HG03354 (cell line): ENCODE measurements around the gene SHANK3.
"Not testable (repeated sequence)": the region's sequence is repeated elsewhere in the genome, so short reads cannot be mapped to it uniquely, and the experiment has no call there.

Source experiments
- ATAC-seq: cut with Tn5 transposase; IDR thresholded peaks from one replicate; pipeline ENCODE4 v1.9.1; 2021; ENCODE audit warnings: mild to moderate bottlenecking; ENCODE audit not compliant: unreplicated experiment, poor library complexity, severe bottlenecking

Gene SHANK3

DNA sequence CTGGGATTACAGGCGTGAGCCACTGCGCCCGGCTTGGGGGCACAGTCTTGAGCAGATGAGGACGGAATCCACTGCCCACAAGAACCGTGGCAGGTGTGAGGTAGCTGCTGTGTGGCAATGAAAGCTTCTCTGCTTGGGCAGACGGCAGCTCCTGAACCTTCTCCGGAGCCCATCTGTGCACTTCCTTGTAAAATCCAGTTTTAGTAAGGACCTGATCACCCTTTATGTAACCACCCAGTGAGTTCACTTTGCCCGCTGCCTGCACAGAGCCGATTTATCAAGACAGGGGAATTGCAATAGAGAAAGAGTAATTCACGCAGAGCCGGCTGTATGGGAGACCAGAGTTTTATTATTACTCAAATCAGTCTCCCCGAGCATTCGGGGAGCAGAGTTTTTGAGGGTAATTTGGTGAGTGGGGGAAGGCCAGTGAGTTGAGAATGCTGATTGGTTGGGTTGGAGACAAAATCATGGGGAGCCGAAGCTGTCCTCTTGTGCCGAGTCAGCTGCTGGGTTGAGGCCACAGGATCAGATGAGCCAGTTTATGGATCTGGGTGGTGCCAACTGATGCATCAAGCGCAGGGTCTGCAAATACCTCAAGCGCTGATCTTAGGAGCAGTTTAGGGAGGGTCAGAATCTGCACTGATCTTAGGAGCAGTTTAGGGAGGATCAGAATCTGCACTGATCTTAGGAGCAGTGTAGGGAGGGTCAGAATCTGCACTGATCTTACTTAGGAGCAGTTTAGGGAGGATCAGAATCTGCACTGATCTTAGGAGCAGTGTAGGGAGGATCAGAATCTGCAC lies 29.4 kb upstream of the SHANK3 start:
- not testable (repeated sequence) for ATAC-seq

DNA sequence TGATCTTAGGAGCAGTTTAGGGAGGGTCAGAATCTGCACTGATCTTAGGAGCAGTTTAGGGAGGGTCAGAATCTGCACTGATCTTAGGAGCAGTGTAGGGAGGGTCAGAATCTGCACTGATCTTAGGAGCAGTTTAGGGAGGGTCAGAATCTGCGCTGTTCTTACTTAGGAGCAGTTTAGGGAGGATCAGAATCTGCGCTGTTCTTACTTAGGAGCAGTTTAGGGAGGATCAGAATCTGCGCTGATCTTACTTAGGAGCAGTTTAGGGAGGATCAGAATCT lies 28.9 kb upstream of the SHANK3 start:
- ATAC-seq: not testable (repeated sequence)

DNA sequence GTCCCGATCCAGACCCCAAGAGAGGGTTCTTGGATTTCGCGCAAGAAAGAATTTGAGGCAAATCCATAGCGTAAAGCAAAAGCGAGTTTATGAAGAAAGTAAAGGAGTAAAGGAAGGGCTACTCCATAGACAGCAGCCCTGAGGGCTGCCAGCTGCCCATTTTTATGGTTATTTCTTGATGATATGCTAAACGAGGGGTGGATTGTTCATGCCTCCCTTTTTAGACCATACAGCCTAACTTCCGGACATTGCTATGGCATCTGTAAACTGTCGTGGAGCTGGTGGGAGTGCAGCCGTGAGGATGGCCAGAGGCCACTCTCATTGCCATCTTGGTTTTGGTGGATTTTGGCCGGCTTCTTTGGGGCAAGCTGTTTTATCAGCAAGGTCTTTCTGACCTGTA lies 19.4 kb upstream of the SHANK3 start:
- ATAC-seq: no peak

DNA sequence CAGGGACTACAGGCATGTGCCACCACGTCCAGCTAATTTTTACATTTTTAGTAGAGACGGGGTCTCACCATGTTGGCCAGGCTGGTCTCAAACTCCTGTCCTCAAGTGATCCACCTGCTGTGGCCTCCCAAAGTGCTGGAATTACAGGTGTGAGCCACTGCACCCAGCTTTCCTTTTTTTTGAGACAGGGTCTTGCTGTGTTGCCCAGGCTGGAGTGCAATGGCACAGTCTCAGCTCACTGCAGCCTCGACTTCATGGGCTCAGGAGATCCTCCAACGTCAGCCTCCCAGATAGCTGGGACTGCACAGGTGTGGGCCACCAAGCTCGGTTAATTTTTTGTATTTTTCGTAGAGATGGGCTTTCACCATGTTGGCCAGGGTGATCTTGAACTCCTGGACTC lies 18.0 kb upstream of the SHANK3 start:
- ATAC-seq: not testable (repeated sequence)

DNA sequence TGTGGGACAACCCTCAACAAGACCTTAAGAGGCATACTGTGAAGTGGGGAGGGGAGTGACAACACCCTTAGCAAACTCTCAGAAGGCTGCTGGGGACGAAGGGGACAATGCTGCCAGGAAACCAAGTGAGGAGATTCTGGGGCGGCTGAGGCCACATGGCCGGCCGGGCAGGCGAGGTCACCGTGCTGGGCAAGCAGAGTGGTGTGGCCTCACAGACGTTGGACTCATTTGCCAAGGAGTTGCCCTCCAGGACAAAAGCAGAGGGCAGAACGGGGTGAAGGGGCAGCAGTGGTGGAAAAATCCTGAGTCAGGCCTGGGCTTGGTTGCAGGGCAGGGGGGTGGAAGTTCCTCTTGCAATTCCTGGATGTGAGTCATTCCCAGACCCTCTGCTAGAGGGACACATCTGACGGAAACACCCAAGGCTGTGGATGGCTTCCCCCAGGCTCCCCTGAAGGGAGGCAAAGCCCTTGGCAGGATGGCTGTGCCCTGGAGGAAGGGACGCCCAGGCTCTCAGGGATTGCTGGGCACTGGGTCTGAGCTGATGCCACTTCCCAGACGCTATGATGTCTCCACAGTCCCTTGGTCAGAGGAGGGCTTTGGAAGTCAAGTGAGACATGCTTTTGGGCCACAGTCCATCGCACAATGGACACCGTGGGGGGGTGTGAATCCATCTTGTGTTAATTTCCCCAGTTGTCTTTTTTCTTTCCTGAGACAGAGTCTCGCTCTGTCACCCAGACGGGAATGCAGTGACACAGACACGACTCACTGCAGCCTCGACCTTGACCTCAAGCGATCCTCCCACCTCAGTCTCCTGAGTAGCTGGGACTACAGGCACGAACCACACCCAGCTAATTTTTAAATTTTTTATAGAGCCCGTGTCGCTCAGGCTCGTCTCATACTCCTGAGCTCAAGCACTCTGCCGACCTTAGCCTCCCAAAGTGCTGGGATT lies 16.2 kb upstream of the SHANK3 start:
- ATAC-seq: no peak

DNA sequence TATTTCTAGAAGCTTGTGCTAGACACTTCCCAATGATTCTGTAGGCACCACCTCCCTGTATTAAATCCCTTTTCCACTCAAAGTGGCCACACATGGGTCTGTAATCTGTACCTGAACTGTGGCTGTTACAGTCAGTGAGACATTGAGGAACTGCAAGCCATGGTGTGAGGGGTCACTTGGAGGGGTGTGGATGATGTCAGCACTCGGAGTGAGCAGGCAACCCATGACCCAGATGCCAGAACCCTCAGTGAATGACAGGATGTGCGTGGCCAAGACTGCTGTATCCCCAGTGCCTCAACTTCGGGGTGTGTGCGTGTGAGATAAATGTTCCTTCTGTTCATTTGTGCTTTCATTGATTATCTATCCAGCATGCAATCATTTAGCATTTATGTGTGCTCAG lies 14.7 kb upstream of the SHANK3 start:
- no peak for ATAC-seq

DNA sequence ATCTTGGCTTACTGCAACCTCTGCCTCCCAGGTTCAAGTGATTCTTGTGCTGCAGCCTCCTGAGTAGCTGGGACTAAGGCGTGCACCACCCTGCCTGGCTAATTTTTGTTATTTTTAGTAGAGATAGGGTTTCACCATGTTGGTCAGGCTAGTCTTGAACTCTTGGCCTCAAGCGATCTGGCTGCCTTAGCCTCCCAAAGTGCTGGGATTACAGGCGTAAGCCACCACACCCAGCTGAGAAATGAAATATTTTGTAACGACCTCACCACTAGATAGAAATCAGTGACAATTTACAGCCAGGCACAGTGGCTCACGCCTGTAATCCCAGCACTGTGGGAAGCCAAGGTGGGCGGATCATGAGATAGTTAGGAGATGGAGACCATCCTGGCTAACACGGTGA lies 12.9 kb upstream of the SHANK3 start:
- not testable (repeated sequence) for ATAC-seq

DNA sequence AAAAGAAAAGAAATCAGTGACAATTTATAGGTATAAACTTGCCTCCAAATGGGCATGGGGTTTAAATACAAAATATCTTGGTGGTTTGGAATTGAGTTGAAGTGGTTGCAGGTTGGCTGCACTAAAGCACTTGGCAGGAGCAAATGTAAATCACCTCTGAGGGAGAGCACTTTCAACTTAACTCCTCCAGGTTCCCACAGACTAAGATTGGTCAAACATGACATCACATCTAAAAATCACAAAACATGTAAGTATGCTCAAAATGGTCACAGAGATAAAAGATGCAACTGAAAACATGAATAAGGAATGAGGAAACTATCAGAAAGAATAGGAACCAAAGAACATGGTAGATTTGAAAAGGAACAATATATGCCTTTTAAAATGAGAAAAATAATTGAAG lies 12.3 kb upstream of the SHANK3 start:
- ATAC-seq: no peak

DNA sequence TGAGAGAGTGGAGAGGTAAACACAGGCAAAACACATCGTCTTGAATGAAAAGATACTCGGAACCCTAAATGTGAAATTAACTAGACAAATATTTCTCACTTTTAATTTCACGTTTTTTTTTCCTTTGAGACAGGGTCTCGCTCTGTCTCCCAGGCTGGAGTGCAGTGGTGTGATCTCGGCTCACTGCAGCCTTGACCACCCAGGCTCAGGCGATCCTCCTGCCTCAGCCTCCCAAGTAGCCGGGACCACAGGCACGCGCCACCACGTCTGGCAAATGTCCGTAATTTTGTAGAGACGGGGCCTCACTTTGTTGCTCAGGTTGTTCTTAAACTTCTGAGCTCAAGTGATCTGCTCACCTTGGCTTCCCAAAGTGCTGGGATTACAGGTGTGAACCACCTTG lies 7.4 kb upstream of the SHANK3 start:
- no peak for ATAC-seq

DNA sequence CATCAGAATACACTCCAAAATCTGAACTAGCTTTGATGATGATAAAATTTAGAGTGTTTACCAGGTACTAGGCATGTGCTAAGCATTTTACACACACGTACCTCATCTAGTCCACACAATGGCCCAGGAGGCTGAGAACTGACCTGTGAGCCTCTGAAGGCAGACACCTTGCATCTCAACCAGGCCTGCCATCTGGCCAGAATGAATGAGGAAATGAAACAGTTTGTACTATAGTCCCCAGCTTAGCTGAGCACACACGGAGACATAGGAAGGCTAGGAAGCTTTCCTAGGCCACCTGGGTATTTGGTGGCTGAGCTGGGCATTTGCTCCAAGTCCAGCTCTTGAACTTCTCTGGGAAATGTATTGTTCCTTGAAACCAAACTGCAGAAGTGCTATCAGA lies 6.9 kb upstream of the SHANK3 start:
- no peak for ATAC-seq

DNA sequence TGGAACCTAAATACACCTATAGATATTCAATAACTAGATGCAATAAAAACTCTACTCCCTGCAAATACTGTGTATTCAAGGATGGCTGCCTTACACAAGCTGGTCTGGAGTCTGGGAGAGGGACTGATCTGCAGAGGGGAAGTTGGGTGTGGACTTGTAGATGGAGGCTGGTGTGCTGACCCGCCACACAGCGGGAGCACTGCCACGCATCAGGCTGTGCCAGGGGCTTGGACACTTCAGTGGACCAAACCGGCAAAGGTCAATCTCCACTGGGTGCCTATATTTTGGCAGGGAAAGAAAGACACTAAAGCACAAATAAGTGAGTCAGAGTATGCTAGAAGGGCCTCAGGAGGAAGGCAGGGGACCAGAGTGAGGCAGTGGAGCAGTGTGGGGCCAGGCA lies 2.1 kb upstream of the SHANK3 start:
- no peak for ATAC-seq

DNA sequence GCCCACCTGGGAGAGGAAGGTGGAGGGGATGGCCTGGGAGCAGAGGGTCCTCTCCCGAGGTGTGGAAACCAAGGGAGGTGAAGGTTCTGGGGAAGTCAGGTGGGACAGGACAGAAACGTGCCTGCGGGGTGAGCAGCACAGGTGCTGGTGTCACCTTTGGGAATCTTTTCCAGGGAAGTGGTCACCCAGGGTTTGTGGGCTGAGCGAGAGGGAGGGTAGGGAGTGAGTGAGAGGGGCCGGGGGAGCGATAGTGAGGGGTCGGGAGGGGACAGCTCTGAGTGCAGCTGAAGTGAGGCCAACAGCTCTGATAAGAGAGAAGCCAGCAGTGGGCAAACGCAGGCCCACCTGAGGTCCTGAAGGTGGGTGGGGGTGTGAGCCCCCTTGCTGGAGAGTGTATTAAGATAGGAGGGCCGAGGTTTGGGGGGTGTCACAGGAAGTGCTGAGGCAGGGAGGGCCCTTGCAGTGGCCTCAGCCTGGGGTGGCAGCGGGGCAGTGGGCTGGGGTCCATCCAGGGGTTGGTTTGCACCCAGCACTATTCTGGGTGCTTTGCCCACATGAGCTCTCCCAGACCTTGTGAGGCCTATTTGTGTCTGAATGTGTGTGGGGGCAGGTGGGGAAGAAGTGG lies 1.6 kb upstream of the SHANK3 start:
- no peak for ATAC-seq

DNA sequence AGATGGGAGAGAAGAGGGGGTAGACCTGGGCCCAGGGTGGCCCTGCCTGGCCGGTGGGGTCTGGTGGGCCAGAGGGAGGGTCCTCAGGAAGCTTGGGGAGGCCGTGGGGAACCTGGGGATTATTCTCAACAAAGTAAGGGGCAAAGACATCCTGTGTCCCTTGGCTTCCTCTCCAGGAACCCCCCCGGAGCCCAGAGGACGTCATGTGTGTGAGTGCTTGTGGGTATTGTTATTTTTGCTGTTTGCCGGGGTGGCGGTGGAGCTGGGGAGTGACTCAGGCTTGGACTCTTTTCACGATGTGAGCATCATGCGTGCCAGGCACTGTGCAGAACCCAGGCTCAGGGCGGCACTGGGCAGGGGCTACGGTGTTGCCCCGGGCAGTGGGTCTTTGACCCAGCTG lies 982 bp upstream of the SHANK3 start:
- ATAC-seq: no peak

DNA sequence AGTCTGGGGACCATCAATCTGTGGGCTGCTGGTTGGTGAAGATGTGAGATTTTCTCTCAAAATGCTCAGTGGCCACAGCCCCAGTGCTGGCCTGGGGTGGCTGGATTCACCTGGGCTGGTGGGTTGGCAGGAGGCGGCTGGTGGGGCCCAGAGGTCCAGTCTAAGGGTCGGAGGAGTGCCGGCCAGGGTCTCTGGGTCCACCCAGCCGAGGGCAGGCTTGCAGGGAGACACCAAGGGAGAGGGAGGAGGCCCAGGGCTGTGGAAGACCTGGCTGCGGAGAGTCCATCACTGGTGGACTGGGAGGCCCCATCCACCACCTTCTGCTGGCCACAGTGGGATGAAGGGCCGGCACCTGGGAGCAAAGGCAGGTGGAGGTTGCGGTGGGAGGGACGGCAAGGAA lies 582 bp upstream of the SHANK3 start:
- no peak for ATAC-seq

DNA sequence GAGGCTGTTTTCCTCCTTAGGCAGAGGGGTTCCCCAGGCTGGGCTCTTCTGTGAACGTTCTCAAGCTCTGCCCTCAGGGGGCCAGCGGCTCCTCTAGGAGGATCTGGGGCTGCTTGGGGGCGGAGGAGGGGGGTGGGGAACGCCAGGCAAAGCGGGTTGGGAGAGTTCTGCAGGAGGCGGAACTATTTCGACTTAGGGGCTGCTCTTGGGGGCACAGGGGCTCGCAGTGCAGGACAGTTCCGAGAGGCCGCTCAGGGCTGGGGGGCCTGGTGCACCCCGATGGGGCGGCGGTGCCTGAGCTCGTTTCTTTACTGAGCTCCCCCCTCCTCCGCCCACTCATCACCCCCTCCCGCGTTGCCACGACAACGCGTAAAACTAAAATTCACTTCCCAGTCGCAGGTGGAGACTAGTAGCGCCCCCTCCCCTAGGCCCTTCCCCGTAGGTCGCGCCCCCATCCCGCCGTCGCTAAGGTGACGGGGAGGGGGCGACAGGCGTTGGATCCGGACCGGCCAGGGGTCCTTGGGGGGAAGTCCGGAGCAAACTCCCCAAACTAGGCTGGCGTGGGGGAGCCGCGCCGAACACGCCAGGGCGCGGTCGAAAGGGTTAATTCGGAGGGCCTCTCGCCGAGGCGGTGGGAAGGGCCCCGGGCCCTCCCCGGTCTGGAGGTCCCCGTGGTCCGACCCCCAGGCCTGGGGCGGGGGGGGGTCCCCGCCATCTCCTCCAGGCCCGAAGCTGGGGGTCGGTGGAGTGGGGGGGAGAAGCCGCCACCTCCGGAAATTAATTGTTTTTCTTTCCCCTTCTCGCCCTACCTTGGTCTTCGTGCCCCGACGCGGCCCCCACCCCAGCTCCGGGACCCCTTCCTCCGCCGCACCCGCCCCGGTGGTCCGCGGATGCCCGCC lies 857 bp downstream of the SHANK3 start:
- no peak for ATAC-seq

DNA sequence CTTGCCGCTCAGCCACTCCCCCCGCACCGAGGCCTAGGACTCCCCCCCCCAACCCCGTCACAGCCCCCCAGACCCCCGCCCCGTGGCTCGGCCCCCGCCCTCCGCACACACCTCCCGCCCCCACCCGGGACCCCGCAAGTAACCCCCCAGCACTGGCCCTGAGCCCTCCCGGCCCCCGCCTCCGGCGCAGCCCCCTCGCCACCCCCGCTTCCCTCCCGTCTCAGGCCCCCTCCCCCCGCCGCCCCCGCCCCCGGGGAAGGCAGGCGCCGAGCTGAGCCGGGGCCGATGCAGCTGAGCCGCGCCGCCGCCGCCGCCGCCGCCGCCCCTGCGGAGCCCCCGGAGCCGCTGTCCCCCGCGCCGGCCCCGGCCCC lies 1.5 kb downstream of the SHANK3 start:
- no peak for ATAC-seq

DNA sequence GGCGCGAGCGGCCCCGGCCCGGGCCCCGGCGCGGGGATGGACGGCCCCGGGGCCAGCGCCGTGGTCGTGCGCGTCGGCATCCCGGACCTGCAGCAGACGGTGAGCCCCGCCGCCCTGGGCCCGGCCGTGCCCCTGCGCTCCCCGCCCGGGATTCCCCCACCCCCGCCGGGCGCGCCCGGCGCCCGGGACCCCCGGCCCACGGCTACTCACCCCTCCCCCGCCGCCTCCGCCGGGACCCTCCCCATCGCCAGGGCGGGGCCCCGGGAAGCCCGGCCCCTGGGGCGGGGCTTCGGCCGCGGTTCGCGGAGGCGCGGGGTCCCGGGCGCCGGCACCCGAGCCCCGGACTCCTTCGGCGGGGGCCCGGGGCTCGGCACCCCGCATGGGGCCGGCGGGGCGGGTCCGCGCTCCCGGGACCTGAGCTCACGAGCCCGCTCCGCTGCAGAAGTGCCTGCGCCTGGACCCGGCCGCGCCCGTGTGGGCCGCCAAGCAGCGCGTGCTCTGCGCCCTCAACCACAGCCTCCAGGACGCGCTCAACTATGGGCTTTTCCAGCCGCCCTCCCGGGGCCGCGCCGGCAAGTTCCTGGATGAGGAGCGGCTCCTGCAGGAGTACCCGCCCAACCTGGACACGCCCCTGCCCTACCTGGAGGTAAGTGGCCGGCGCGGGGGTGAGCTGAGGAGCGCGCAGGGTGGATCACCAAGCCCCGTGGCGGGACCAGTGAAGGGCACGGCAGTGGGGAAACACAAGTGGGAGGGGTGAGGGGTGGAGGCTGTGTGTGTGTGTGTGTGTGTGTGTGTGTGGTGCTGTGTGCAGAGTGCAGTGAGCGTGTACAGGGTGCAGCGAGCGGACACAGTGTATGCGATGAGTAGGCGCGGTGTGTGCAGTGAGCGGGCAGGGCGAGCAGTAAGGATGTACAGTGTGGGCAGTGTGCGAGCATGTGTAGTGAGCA lies 2.3 kb downstream of the SHANK3 start:
- ATAC-seq: no peak

DNA sequence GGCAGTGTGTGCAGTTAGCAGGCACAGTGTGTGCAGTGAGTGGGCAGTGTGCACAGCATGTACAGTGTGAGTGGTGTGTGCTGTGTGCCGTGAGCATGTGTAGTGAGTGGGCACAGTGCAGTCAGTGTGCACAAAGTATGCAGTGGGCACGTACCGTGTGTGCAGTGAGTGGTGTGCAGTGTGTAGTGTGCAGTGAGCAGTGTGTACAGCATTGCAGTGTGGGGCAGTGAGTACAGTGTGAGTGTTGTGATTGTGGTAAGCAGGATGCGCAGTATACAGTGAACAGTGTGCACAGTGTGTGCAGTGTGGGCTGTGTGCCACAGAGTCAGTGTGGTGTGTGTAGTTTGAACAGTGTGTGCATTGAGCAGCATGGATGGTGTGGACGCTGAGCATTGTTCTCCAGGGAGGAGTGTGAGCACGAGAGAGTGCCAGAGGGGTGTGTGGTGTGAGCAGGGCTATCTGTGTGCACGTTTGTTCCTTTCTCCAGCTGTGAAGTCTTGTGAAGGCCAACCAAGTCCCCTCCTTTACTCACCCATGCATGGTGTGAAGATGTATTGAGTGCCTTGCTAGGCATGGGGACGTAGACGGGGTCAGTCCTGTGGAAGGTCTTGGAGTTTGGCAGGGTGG lies 3.0 kb downstream of the SHANK3 start:
- ATAC-seq: no peak
